SJSA1 (cell line): ENCODE measurements around the gene RPLP1. TPM values are rescaled to one million over a fixed set of nuclear protein-coding genes. Genes with fewer than 3 reads are reported as not detected.

ENCODE experiments used
- DNase-seq, 2 experiments: peaks; one replicate each; pipeline ENCODE4 v3.0.0-alpha.2; 2015 to 2020; ENCODE audit warnings: low spot score in 2 of 2, low read depth in 1 of 2
- H3K27ac ChIP-seq: fragments of 250-450 bp; sonication (Bioruptor Pico); 2 replicates; pipeline ENCODE4 v1.5.1; 2020; ENCODE audit warnings: mild to moderate bottlenecking, moderate library complexity
- H3K27me3 ChIP-seq: fragments of 250-450 bp; sonication (Bioruptor Pico); replicated peaks from 2 replicates; pipeline ENCODE4 v1.5.1; 2020; ENCODE audit warnings: mild to moderate bottlenecking, moderate library complexity
- H3K36me3 ChIP-seq: fragments of 250-450 bp; sonication (Bioruptor Pico); 2 replicates; pipeline ENCODE4 v1.5.1; 2020; ENCODE audit warnings: mild to moderate bottlenecking
- H3K4me1 ChIP-seq: fragments of 250-450 bp; sonication (Bioruptor Pico); replicated peaks from 2 replicates; pipeline ENCODE4 v1.6.1; 2021; ENCODE audit warnings: mild to moderate bottlenecking
- H3K4me3 ChIP-seq: fragments of 250-450 bp; sonication (Bioruptor Pico); 2 replicates; pipeline ENCODE4 v1.5.1; 2020; ENCODE audit warnings: mild to moderate bottlenecking
- H3K9me3 ChIP-seq: fragments of 250-450 bp; sonication (Bioruptor Pico); replicated peaks from 2 replicates; pipeline ENCODE4 v1.5.1; 2020; ENCODE audit warnings: mild to moderate bottlenecking
- total RNA-seq: library from RNA; depleted of rRNA; stranded (reverse); fragments of >200 nt; shearing (Covaris generic); gene quantifications from 2 replicates; pipeline ENCODE4 v1.2.3, GENCODE V29; 2014

Gene RPLP1
- total RNA-seq, 1 experiment from 2014 or later: 176 TPM

DNA sequence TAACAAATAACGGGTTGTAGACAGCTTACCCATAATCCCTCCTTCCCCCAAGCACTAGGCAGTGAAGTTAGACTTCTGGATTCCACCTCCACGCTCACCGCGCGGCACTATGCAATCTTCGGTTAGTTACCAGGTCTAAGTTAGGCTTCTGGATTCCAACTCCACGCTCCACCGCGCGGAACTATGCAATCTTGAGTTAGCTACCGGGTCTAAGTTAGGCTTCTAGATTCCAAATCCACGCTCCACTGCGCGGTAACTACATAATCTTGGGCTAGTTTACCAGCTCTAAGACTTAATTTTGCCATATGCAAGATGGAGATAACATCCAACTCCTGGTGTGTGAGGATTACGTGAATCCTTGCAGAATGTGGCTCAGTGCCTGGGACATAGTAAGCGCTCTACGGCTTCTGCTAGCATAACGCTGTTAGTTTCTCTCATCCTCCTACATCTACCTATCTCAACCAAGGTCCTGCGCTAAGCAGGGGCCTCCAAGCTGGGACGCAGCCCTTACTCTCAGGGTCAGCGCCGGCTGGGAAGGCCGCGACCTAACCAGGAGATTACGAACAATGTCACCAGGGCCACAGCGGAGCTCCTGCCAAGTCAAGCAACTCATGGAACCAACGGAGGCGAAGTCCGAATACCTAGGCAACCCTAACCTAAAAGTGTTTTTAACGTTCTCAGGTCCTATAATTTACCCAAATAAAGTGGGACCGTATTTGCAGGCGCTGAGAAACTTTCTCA lies 497 bp upstream of the RPLP1 start:
- Histone ChIP-seq H3K27ac (0 out of 2 replicates have a peak overlapping the region, but pooled peaks have one; percentile 1), H3K9me3 (no peaks in the 10 kb centered on the region), H3K4me1 (peaks cover 23% of the 10 kb centered on the region), H3K36me3 (peaks cover 72% of the 10 kb centered on the region), H3K4me3 (peak overlapping the region; percentile 80), H3K27me3 (no peaks in the 10 kb centered on the region)
- no peak for DNase-seq

DNA sequence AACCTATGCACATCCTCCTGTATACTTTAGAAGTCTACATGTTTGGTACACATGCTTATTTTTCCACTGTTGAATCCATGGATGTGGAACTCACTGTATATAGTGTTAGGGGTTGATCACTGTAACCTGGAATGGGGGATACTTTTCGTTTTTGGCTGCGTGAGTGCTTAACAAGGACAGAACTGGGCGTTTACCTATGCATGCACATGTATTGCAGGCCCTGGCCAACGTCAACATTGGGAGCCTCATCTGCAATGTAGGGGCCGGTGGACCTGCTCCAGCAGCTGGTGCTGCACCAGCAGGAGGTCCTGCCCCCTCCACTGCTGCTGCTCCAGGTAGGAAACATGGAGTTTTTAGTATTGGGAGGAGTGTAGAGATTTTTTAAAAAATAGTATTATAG lies 2.3 kb downstream of the RPLP1 start:
- DNase-seq: no peak
- no peaks in the 10 kb centered on the region for H3K9me3 ChIP-seq
- no peak overlapping the region for H3K27ac ChIP-seq
- H3K36me3 ChIP-seq: peaks cover 57% of the 10 kb centered on the region
- H3K27me3 ChIP-seq: no peaks in the 10 kb centered on the region
- peaks cover 23% of the 10 kb centered on the region for H3K4me1 ChIP-seq
- H3K4me3 ChIP-seq: peak overlapping the region; percentile 80

DNA sequence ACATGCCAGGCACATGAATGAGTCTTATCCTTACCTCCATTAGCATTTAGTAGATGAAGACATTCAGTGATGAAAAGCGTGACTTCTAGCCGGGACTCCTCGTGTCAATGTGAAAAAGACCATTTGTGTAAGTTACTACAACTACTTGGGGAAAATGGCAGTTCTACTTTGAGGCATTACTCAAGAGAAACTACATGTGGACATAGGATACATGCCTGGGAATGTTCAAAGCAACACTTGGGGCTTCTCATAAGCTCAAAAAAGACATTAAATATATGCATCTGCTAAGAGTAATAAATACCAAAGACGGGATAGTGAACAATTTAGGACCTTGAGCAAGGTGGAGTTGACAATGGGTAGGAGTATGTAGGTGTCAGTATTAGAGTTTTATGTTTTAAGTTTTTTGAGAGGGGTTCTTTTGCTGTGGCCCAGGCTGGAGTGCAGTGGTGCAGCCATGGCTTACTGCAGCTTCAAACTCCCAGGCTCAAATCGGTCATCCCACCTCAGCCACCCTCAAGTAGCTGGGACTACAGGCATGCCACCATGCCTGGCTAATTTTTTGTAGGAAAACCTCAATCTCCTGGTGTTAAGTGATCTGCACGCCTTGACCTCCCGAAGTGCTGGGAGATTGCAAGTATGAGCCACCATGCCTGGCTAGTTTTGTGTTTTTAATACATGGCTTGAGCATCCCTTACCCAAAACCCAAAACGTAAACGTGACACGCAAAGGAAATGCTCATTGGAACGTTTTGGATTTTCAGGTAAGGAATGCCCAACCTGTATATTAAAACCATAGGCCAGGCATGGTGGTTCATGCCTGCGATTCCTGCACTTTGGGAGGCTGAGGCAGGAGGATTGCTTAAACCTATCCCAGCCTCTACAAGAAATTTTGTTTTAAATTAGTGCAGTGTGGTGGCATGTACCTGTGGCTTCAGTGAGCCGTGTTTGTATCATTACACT lies 3.9 kb downstream of the RPLP1 start:
- Histone ChIP-seq H3K9me3 (no peaks in the 10 kb centered on the region), H3K36me3 (peaks cover 57% of the 10 kb centered on the region), H3K27ac (no peak overlapping the region), H3K27me3 (no peaks in the 10 kb centered on the region), H3K4me1 (peaks cover 23% of the 10 kb centered on the region), H3K4me3 (no peak overlapping the region)
- no peak for DNase-seq

GRCh38 chr15:69457304-69458280 lies 5.0 kb downstream of the RPLP1 start:
- peaks cover 53% of the 10 kb centered on the region for H3K36me3 ChIP-seq
- H3K4me3 ChIP-seq: no peak overlapping the region
- no peak overlapping the region for H3K27ac ChIP-seq
- DNase-seq: no peak
- H3K27me3 ChIP-seq: no peaks in the 10 kb centered on the region
- H3K9me3 ChIP-seq: no peaks in the 10 kb centered on the region
- peaks cover 25% of the 10 kb centered on the region for H3K4me1 ChIP-seq

GRCh38 chr15:69459066-69459465 lies 6.4 kb downstream of the RPLP1 start:
- DNase-seq: no peak

DNA sequence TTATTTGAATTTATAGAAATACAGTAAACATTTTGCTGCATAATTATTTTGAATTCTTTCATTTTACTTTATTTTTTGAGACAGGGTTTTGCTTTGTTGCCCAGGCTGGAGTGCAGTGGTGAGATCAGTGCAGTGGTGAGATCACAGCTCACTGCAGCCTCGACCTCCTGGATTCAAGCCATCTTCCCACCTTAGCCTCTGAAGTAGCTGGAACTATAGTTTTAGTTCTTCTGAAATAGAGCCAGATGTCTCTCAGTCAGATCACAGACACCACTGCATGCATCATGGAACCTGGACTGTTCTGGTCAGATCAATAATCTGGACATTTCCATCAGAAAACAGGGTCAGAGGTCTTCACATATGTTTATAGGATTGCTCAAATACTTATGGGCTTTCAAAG lies 7.9 kb downstream of the RPLP1 start:
- Histone ChIP-seq H3K36me3 (peaks cover 25% of the 10 kb centered on the region), H3K27me3 (no peaks in the 10 kb centered on the region), H3K4me3 (no peak overlapping the region), H3K9me3 (no peaks in the 10 kb centered on the region), H3K27ac (no peak overlapping the region), H3K4me1 (peaks cover 16% of the 10 kb centered on the region)
- DNase-seq: peak in 1 of 2 experiments; percentile 15

More at GRCh38 chr15:69459066-69459465, 6.4 kb downstream of the RPLP1 start:
- Histone ChIP-seq H3K4me1 (peaks cover 30% of the 10 kb centered on the region), H3K36me3 (peaks cover 39% of the 10 kb centered on the region), H3K4me3 (no peak overlapping the region), H3K27ac (no peak overlapping the region), H3K27me3 (no peaks in the 10 kb centered on the region), H3K9me3 (no peaks in the 10 kb centered on the region)

DNA sequence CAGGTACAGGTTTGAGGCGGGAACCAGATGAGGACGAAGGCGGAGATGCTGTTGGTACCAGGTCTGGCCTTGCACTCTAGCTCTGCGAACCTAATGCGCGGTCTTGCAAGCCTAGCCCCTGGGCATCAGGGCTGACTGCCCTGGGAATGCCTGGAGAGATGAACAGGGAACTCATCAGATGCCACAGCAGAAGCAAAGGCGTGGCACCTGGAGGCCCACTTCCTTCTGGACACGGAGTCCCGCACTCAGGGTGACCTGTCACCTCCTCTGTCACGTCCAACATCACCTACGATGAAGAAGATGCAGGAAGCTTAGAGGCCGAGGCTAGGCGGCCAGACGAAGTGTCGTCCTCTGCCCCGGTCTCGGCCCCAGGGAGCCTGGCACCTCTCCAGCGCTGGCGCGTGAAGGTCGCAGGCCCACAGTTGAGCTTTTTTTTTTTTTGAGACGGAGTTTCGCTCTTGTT lies 9.4 kb downstream of the RPLP1 start:
- Histone ChIP-seq H3K27me3 (no peaks in the 10 kb centered on the region), H3K9me3 (no peaks in the 10 kb centered on the region), H3K4me3 (peak overlapping the region; percentile 34), H3K4me1 (peaks cover 20% of the 10 kb centered on the region), H3K36me3 (peaks cover 9% of the 10 kb centered on the region), H3K27ac (no peak overlapping the region)
- peak in 1 of 2 experiments; percentile 29 for DNase-seq

GRCh38 chr15:69462493-69463181 lies 10.0 kb downstream of the RPLP1 start:
- peak overlapping the region; percentile 34 for H3K4me3 ChIP-seq
- no peaks in the 10 kb centered on the region for H3K9me3 ChIP-seq
- peak overlapping the region; percentile 86 for H3K27ac ChIP-seq

DNA sequence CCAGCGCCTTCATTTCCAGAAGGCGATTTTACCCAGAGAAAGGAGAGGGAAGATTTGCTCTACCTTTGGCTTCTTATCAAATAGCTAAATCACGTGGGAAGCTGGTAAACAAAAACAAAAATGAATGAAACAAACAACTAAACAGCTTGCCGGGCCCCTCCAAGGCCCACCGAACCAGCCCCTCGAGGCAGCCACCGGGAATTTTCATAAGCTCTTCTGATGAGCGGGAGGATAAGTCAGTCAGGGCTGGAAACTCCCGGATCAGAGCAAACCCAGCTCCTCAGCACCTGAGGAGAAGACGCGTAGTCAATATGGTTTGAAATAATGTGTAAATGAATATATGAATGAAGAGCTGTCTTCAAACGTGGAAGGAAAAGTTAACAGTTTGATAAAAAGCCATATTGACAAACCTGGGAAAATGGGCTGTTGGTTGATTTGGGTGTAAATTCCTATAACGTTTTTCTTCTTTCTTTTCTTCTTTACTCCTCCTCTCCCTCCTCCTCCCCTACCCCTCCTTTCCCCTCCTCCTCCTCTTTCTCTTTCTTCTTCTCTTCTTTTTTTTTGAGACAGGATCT lies 10.7 kb downstream of the RPLP1 start:
- H3K27me3 ChIP-seq: no peaks in the 10 kb centered on the region
- H3K9me3 ChIP-seq: no peaks in the 10 kb centered on the region
- H3K36me3 ChIP-seq: no peaks in the 10 kb centered on the region
- H3K4me1 ChIP-seq: peaks cover 23% of the 10 kb centered on the region
- H3K27ac ChIP-seq: peak overlapping the region; percentile 86
- DNase-seq: no peak
- peak overlapping the region; percentile 34 for H3K4me3 ChIP-seq

More at GRCh38 chr15:69462493-69463181, 10.0 kb downstream of the RPLP1 start:
- H3K27me3 ChIP-seq: no peaks in the 10 kb centered on the region
- DNase-seq: peak; percentile 96 to 97
- peaks cover 20% of the 10 kb centered on the region for H3K4me1 ChIP-seq
- peaks cover 3% of the 10 kb centered on the region for H3K36me3 ChIP-seq

DNA sequence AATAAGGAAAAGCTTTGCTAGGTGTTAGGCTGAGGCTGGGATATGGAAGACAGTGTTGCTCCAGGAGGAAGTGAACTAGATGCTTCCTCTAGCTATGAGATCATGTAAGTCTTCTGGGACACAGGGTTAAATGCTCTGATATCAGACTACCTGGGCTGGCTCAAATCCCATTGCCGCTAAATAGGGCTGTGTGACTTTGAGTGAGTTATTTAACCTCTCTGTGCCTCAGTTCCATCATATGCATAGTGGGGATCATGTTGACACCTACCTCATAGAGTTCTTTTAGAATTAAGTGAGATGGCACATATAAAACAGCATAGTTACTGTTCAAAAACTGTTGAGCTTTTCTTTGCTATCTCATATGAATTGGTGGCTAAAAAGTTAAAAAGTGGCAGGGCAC lies 12.6 kb downstream of the RPLP1 start:
- DNase-seq: no peak
- no peaks in the 10 kb centered on the region for H3K9me3 ChIP-seq
- no peak overlapping the region for H3K4me3 ChIP-seq
- H3K4me1 ChIP-seq: peaks cover 24% of the 10 kb centered on the region
- no peaks in the 10 kb centered on the region for H3K27me3 ChIP-seq
- no peak overlapping the region for H3K27ac ChIP-seq
- no peaks in the 10 kb centered on the region for H3K36me3 ChIP-seq

GRCh38 chr15:69466733-69467132 lies 14.1 kb downstream of the RPLP1 start:
- H3K27ac ChIP-seq: no peak overlapping the region
- no peak for DNase-seq
- no peaks in the 10 kb centered on the region for H3K9me3 ChIP-seq
- no peaks in the 10 kb centered on the region for H3K27me3 ChIP-seq
- peaks cover 24% of the 10 kb centered on the region for H3K4me1 ChIP-seq
- no peak overlapping the region for H3K4me3 ChIP-seq
- no peaks in the 10 kb centered on the region for H3K36me3 ChIP-seq

DNA sequence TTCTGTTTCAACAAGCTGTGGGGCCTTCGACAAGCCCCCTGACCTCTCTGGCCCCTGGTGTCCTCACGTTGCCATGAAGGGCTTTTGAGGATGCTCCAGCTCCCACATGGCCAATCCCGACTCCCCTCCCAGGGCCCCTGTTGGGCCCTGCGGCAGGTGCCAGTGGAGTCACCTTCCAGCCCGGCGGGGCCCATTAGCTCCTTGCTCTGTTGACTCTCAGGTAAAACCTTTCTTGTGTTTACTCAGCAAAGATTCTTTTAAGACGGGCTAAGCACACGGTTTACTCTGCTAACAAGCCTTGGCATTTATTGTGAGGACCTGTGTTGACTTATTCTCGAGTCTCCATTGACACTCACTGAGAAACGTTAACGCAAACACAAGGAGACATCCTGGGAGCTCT lies 15.0 kb downstream of the RPLP1 start:
- Histone ChIP-seq H3K9me3 (no peaks in the 10 kb centered on the region), H3K27me3 (no peaks in the 10 kb centered on the region), H3K27ac (no peak overlapping the region), H3K36me3 (no peaks in the 10 kb centered on the region), H3K4me3 (no peak overlapping the region), H3K4me1 (peaks cover 18% of the 10 kb centered on the region)
- DNase-seq: no peak
